H9 (cell line): ENCODE measurements around the gene WNT3A. TPM values are rescaled to one million over a fixed set of nuclear protein-coding genes. Genes with fewer than 3 reads are reported as not detected.

Source experiments
- DNase-seq: peaks from one replicate; pipeline ENCODE4 v3.0.0-alpha.2; 2017
- H2AFZ ChIP-seq: one replicate; pipeline ENCODE4 v1.6.1; 2013; ENCODE audit warnings: mild to moderate bottlenecking, low read length, control low read depth, moderate library complexity
- H2AK5ac ChIP-seq: 2 replicates; pipeline ENCODE4 v1.6.1; 2013; ENCODE audit warnings: low read length, control low read depth, mixed read lengths; ENCODE audit not compliant: insufficient read length
- H2BK120ac ChIP-seq: one replicate; pipeline ENCODE4 v1.6.1; 2013; ENCODE audit warnings: low read depth, mild to moderate bottlenecking, low read length, control low read depth, inconsistent platforms; ENCODE audit not compliant: poor library complexity, severe bottlenecking
- H2BK12ac ChIP-seq: 2 replicates; pipeline ENCODE4 v1.6.1; 2013; ENCODE audit warnings: low read length, control low read depth, mixed read lengths, low read depth; ENCODE audit not compliant: insufficient read length
- H2BK15ac ChIP-seq: 2 replicates; pipeline ENCODE4 v1.6.1; 2013; ENCODE audit warnings: low read depth, low read length, control low read depth
- H2BK20ac ChIP-seq: one replicate; pipeline ENCODE4 v1.6.1; 2013; ENCODE audit warnings: low read depth, mild to moderate bottlenecking, low read length, control low read depth, inconsistent platforms; ENCODE audit not compliant: poor library complexity, severe bottlenecking
- H2BK5ac ChIP-seq: 2 replicates; pipeline ENCODE4 v1.6.1; 2013; ENCODE audit warnings: low read length, control low read depth, mixed read lengths; ENCODE audit not compliant: insufficient read length
- H3K14ac ChIP-seq: 2 replicates; pipeline ENCODE4 v1.6.1; 2013; ENCODE audit warnings: low read length, control low read depth; ENCODE audit not compliant: insufficient read depth
- H3K18ac ChIP-seq: 2 replicates; pipeline ENCODE4 v1.6.1; 2013; ENCODE audit warnings: low read depth, mild to moderate bottlenecking, mixed read lengths, low read length, control low read depth; ENCODE audit not compliant: insufficient read length
- H3K23ac ChIP-seq: 2 replicates; pipeline ENCODE4 v1.6.1; 2013; ENCODE audit warnings: low read length, control low read depth, mixed read lengths, low read depth; ENCODE audit not compliant: insufficient read length
- H3K23me2 ChIP-seq: 2 replicates; pipeline ENCODE4 v1.6.1; 2013; ENCODE audit warnings: low read depth, mild to moderate bottlenecking, mixed read lengths, low read length, control low read depth; ENCODE audit not compliant: insufficient read length, poor library complexity, severe bottlenecking
- H3K27ac ChIP-seq: 2 replicates; pipeline ENCODE4 v1.5.1; 2013; ENCODE audit warnings: low read length, control low read depth, mixed read lengths, low read depth; ENCODE audit not compliant: insufficient read length
- H3K27me3 ChIP-seq: 2 replicates; pipeline ENCODE4 v1.6.1; 2013; ENCODE audit warnings: low read length, control low read depth, inconsistent platforms; ENCODE audit not compliant: insufficient read depth
- H3K4ac ChIP-seq: 2 replicates; pipeline ENCODE4 v1.6.1; 2013; ENCODE audit warnings: low read depth, mild to moderate bottlenecking, control low read depth, inconsistent platforms, low read length, moderate library complexity
- H3K4me1 ChIP-seq: 2 replicates; pipeline ENCODE4 v1.6.1; 2013; ENCODE audit warnings: low read length, control low read depth, inconsistent platforms; ENCODE audit not compliant: insufficient read depth
- H3K4me2 ChIP-seq: 2 replicates; pipeline ENCODE4 v1.6.1; 2013; ENCODE audit warnings: low read length, control low read depth, mixed read lengths; ENCODE audit not compliant: insufficient read length, insufficient read depth
- H3K56ac ChIP-seq: 2 replicates; pipeline ENCODE4 v1.6.1; 2013; ENCODE audit warnings: low read depth, mild to moderate bottlenecking, mixed read lengths, low read length, control low read depth; ENCODE audit not compliant: insufficient read length
- H3K79me1 ChIP-seq: 2 replicates; pipeline ENCODE4 v1.6.1; 2013; ENCODE audit warnings: low read depth, mild to moderate bottlenecking, moderate library complexity, low read length, control low read depth, inconsistent platforms; ENCODE audit not compliant: insufficient read depth, poor library complexity, severe bottlenecking
- H3K79me2 ChIP-seq: 2 replicates; pipeline ENCODE4 v1.6.1; 2013; ENCODE audit warnings: low read length, control low read depth, inconsistent platforms; ENCODE audit not compliant: insufficient read depth
- H3K9ac ChIP-seq: 2 replicates; pipeline ENCODE4 v1.6.1; 2013; ENCODE audit warnings: low read length, control low read depth, mixed read lengths; ENCODE audit not compliant: insufficient read length; ENCODE audit errors: extremely low read depth
- H3K9me3 ChIP-seq: one replicate; pipeline ENCODE4 v1.6.1; 2013; ENCODE audit warnings: low read depth, low read length, inconsistent platforms; ENCODE audit not compliant: control insufficient read depth
- H3T11ph ChIP-seq: one replicate; pipeline ENCODE4 v1.6.1; 2013; ENCODE audit warnings: mild to moderate bottlenecking, low read length, control low read depth, inconsistent platforms
- H4K20me1 ChIP-seq: one replicate; pipeline ENCODE4 v1.6.1; 2013; ENCODE audit not compliant: control insufficient read depth, insufficient read length, insufficient read depth
- H4K5ac ChIP-seq: 2 replicates; pipeline ENCODE4 v1.6.1; 2013; ENCODE audit warnings: low read depth, mild to moderate bottlenecking, mixed read lengths, low read length, control low read depth; ENCODE audit not compliant: insufficient read length
- H4K8ac ChIP-seq: replicated peaks from 2 replicates; pipeline ENCODE4 v1.6.1; 2013; ENCODE audit warnings: low read length, control low read depth, mixed read lengths, low read depth; ENCODE audit not compliant: insufficient read length
- H4K91ac ChIP-seq: 2 replicates; pipeline ENCODE4 v1.6.1; 2013; ENCODE audit warnings: low read depth, mild to moderate bottlenecking, moderate library complexity, mixed read lengths, low read length, control low read depth; ENCODE audit not compliant: insufficient read length
- H3K27ac Mint-ChIP-seq, 3 experiments: 2 replicates in 2 of 3; 3 replicates in 1 of 3; pipeline ENCODE4 v1.8.0; 2020 to 2021; ENCODE audit warnings: mixed read lengths in 3 of 3, mild to moderate bottlenecking in 1 of 3, moderate library complexity in 1 of 3
- H3K27me3 Mint-ChIP-seq: 2 replicates; pipeline ENCODE4 v1.8.0; 2021; ENCODE audit warnings: low read depth, mild to moderate bottlenecking, moderate library complexity, mixed read lengths
- H3K36me3 Mint-ChIP-seq, 3 experiments: 2 replicates in 2 of 3; 3 replicates in 1 of 3; pipeline ENCODE4 v1.8.0; 2020 to 2021; ENCODE audit warnings: low read depth in 3 of 3, mixed read lengths in 3 of 3; ENCODE audit not compliant: insufficient read depth in 1 of 3
- H3K4me1 Mint-ChIP-seq, 2 experiments: 2 replicates each; pipeline ENCODE4 v1.8.0; 2020; ENCODE audit warnings: mixed read lengths in 2 of 2
- H3K4me3 Mint-ChIP-seq, 2 experiments: 2 replicates in 1 of 2; 3 replicates in 1 of 2; pipeline ENCODE4 v1.8.0; 2020 to 2021; ENCODE audit warnings: mild to moderate bottlenecking in 2 of 2, mixed read lengths in 2 of 2, moderate library complexity in 1 of 2
- H3K9me3 Mint-ChIP-seq, 2 experiments: 2 replicates in 1 of 2; 3 replicates in 1 of 2; pipeline ENCODE4 v1.8.0; 2020; ENCODE audit warnings: mild to moderate bottlenecking in 2 of 2, mixed read lengths in 2 of 2, moderate library complexity in 1 of 2
- CTCF ChIP-seq: fragments of 200-600 bp; sonication (generic); conservative IDR thresholded peaks from 3 replicates; pipeline ENCODE4 v1.8.0; 2021; ENCODE audit warnings: antibody characterized with exemption, mild to moderate bottlenecking
- WGBS: extraction: QIAGEN DNeasy Blood & Tissue Kit; methylation state at CpG from one replicate; pipeline ENCODE4 v1.1.7; 2013; ENCODE audit warnings: missing lambda C conversion rate, low lambda C conversion rate, mixed read lengths; ENCODE audit not compliant: insufficient read length; ENCODE audit errors: extremely low coverage; 5-methylcytosine and 5-hydroxymethylcytosine counted together
- total RNA-seq: library from RNA; stranded (reverse); gene quantifications from 2 replicates; pipeline ENCODE4 v1.2.1, GENCODE V29; 2021

Gene WNT3A
- total RNA-seq, 1 experiment from 2014 or later = 0.17 TPM

- H3K18ac ChIP-seq = no peak overlapping the region
- no peak overlapping the region for H3K23ac ChIP-seq
- no peaks in the 10 kb centered on the region for H3K9me3 ChIP-seq
- H4K20me1 ChIP-seq = peaks cover 3% of the 10 kb centered on the region
- H3K4me2 ChIP-seq = peak overlapping the region; percentile 90
- H2BK20ac ChIP-seq = no peak overlapping the region
- no peak overlapping the region for H4K8ac ChIP-seq
- no CpG with 5 or more reads among the region's 17 CpGs for WGBS
- no peak overlapping the region for H2AFZ ChIP-seq
- H3K9me3 Mint-ChIP-seq = 0 out of 5 replicates have a peak, but pooled peaks cover 0 to 3% of the 10 kb centered on the region in 2 experiments
- H3K27me3 ChIP-seq = no peaks in the 10 kb centered on the region; the same call in 1 of the 2 replicates
- no peak overlapping the region for H2BK5ac ChIP-seq
- TF ChIP-seq CTCF = no peak
- H4K5ac ChIP-seq = no peak overlapping the region
- no peak for DNase-seq
- H4K91ac ChIP-seq = no peak overlapping the region
- peak overlapping the region; percentile 95 for H3K9ac ChIP-seq
- no peak overlapping the region for H2BK12ac ChIP-seq
- peak overlapping the region; percentile 97 to 99 for H3K4me3 Mint-ChIP-seq
- no peak overlapping the region for H2AK5ac ChIP-seq
- no peak overlapping the region for H3K56ac ChIP-seq
- H3K27me3 Mint-ChIP-seq = peaks cover 21% of the 10 kb centered on the region
- H3K23me2 ChIP-seq = peaks cover 10% of the 10 kb centered on the region
- no peak overlapping the region for H3K27ac ChIP-seq
- peaks cover 56% of the 10 kb centered on the region for H3K79me2 ChIP-seq
- peaks cover 7 to 23% (median 20%) of the 10 kb centered on the region in 3 experiments for H3K36me3 Mint-ChIP-seq
- H3K27ac Mint-ChIP-seq = peak overlapping the region; percentile 66 to 99 (median 98); a peak in 3 of 7 replicates
- no peak overlapping the region for H3K4ac ChIP-seq
- peak overlapping the region; percentile 97 for H3K14ac ChIP-seq
- H2BK15ac ChIP-seq = no peak overlapping the region
- no peak overlapping the region for H2BK120ac ChIP-seq
- no peak overlapping the region for H3T11ph ChIP-seq
- H3K79me1 ChIP-seq = peaks cover 17% of the 10 kb centered on the region
- H3K4me1 ChIP-seq = peaks cover 6% of the 10 kb centered on the region
- peaks cover 41 to 53% of the 10 kb centered on the region in 2 experiments for H3K4me1 Mint-ChIP-seq
Observed at GRCh38 chr1:228083871-228084278, 77.1 kb downstream of the WNT3A start.
